OCI-LY7 (cell line): ENCODE measurements around the gene SLFN12L. TPM values are rescaled to one million over a fixed set of nuclear protein-coding genes. Genes with fewer than 3 reads are reported as not detected.
"Not testable (repeated sequence)": the region's sequence is repeated elsewhere in the genome, so short reads cannot be mapped to it uniquely, and the experiment has no call there.

Source experiments
- BruUV-seq: library from RNA; stranded (reverse); fragments of 400-500 nt; replicated peaks from 2 replicates; lab custom pipeline; 2021; lab: Mats Ljungman, UMichigan
- CTCF ChIA-PET: fragments of 300-600 bp; sonication (Branson Sonifier 250); formaldehyde crosslinking; loops from one replicate; lab custom pipeline; 2022; ENCODE audit warnings: antibody characterized with exemption; ENCODE audit not compliant: unreplicated experiment; lab: Charles Lee
- POLR2A ChIA-PET: fragments of 300-600 bp; sonication (Branson Sonifier 250); formaldehyde crosslinking; loops from one replicate; lab custom pipeline; 2022; ENCODE audit warnings: antibody characterized with exemption; lab: Charles Lee
- DNase-seq: peaks from one replicate; pipeline ENCODE4 v3.0.0-alpha.2; 2015; ENCODE audit warnings: low spot score
- H2AFZ ChIP-seq: fragments of 200-600 bp; sonication (generic), shearing (Covaris generic); 2 replicates; pipeline ENCODE4 v1.6.1; 2014; ENCODE audit warnings: mild to moderate bottlenecking, antibody characterized with exemption, low read length, moderate library complexity
- H3K27ac ChIP-seq: fragments of 200-600 bp; sonication (generic); 2 replicates; pipeline ENCODE4 v1.5.1; 2014; ENCODE audit warnings: mixed run types, low read depth, mild to moderate bottlenecking, moderate library complexity, low read length, inconsistent platforms; ENCODE audit not compliant: poor library complexity, severe bottlenecking
- H3K36me3 ChIP-seq: fragments of 200-600 bp; sonication (generic); 2 replicates; pipeline ENCODE4 v1.6.1; 2014; ENCODE audit warnings: mild to moderate bottlenecking, antibody characterized with exemption, low read length, moderate library complexity, mixed read lengths; ENCODE audit not compliant: insufficient read depth
- H3K4me1 ChIP-seq: fragments of 200-600 bp; sonication (generic); 2 replicates; pipeline ENCODE4 v1.5.1; 2014; ENCODE audit warnings: mild to moderate bottlenecking, low read length; ENCODE audit not compliant: insufficient read depth, poor library complexity, severe bottlenecking
- H3K4me2 ChIP-seq: fragments of 200-600 bp; sonication (generic); 2 replicates; pipeline ENCODE4 v1.6.1; 2014; ENCODE audit warnings: mild to moderate bottlenecking, low read length
- H3K4me3 ChIP-seq: fragments of 200-600 bp; sonication (generic); 2 replicates; pipeline ENCODE4 v1.5.1; 2014; ENCODE audit warnings: mild to moderate bottlenecking, low read depth, low read length; ENCODE audit not compliant: poor library complexity, severe bottlenecking
- H3K79me2 ChIP-seq: fragments of 200-600 bp; sonication (generic); 2 replicates; pipeline ENCODE4 v1.6.1; 2016; ENCODE audit warnings: low read depth, mild to moderate bottlenecking, low read length, moderate library complexity, mixed read lengths; ENCODE audit not compliant: insufficient read depth
- H3K9me2 ChIP-seq: fragments of 200-600 bp; sonication (generic); 2 replicates; pipeline ENCODE4 v1.6.1; 2016; ENCODE audit warnings: mild to moderate bottlenecking, low read length, mixed read lengths; ENCODE audit not compliant: insufficient read depth
- H3K9me3 ChIP-seq: fragments of 200-600 bp; sonication (generic); 2 replicates; pipeline ENCODE4 v1.6.1; 2014; ENCODE audit warnings: mild to moderate bottlenecking, mixed run types, low read length, mixed read lengths
- H4K20me1 ChIP-seq: fragments of 200-600 bp; sonication (generic); 2 replicates; pipeline ENCODE4 v1.6.1; 2014; ENCODE audit warnings: mild to moderate bottlenecking, antibody characterized with exemption, low read length, moderate library complexity, mixed read lengths; ENCODE audit not compliant: insufficient read depth
- EZH2phosphoT487 ChIP-seq: fragments of 200-600 bp; sonication (generic); IDR thresholded peaks from 2 replicates; pipeline ENCODE4 v1.6.1; 2018; ENCODE audit warnings: low read depth, borderline replicate concordance, mild to moderate bottlenecking, mixed run types, antibody characterized with exemption, low read length, moderate library complexity, mixed read lengths
- intact Hi-C: fragments of 100-400 bp; cut with micrococcal nuclease; formaldehyde crosslinking; loops from one replicate; pipeline ENCODE4 v1.10.0; 2022; ENCODE audit not compliant: unreplicated experiment
- total RNA-seq, 2 experiments: library from RNA; depleted of rRNA in 1 of 2; stranded (reverse); fragments of >200 nt in 1 of 2; shearing (Covaris generic) in 1 of 2; gene quantifications; 2 replicates each; pipeline ENCODE4 v1.2.3, GENCODE V29; 2014 to 2022
- TF ChIP-seq, protein P1 (sequence below): fragments of 200-600 bp; sonication (generic); conservative IDR thresholded peaks from 2 replicates; pipeline ENCODE4 v1.5.1; 2014; ENCODE audit warnings: mild to moderate bottlenecking, antibody characterized with exemption, low read length, moderate library complexity, mixed read lengths

Gene SLFN12L
- total RNA-seq, 2 experiments from 2014 or later = not detected

- ChIA-PET CTCF (no interaction called here), POLR2A (no interaction called here)
- Histone ChIP-seq H3K4me3 (no peak overlapping the region), H3K36me3 (no peaks in the 10 kb centered on the region), H3K9me3 (no peaks in the 10 kb centered on the region), H3K4me2 (no peak overlapping the region), H3K9me2 (no peaks in the 10 kb centered on the region), H2AFZ (no peak overlapping the region), H3K27ac (no peak overlapping the region), H3K79me2 (no peaks in the 10 kb centered on the region), H3K4me1 (no peaks in the 10 kb centered on the region), H4K20me1 (no peaks in the 10 kb centered on the region)
- intact Hi-C loops = no loop called here
- TF ChIP-seq, protein P1, sequence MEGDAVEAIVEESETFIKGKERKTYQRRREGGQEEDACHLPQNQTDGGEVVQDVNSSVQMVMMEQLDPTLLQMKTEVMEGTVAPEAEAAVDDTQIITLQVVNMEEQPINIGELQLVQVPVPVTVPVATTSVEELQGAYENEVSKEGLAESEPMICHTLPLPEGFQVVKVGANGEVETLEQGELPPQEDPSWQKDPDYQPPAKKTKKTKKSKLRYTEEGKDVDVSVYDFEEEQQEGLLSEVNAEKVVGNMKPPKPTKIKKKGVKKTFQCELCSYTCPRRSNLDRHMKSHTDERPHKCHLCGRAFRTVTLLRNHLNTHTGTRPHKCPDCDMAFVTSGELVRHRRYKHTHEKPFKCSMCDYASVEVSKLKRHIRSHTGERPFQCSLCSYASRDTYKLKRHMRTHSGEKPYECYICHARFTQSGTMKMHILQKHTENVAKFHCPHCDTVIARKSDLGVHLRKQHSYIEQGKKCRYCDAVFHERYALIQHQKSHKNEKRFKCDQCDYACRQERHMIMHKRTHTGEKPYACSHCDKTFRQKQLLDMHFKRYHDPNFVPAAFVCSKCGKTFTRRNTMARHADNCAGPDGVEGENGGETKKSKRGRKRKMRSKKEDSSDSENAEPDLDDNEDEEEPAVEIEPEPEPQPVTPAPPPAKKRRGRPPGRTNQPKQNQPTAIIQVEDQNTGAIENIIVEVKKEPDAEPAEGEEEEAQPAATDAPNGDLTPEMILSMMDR = no peak
- no peak for TF ChIP-seq EZH2phosphoT487
- DNase-seq = no peak
- no TSS peak for BruUV-seq
Observed at GRCh38 chr17:35519906-35520442, 17.5 kb downstream of the SLFN12L start.

DNA sequence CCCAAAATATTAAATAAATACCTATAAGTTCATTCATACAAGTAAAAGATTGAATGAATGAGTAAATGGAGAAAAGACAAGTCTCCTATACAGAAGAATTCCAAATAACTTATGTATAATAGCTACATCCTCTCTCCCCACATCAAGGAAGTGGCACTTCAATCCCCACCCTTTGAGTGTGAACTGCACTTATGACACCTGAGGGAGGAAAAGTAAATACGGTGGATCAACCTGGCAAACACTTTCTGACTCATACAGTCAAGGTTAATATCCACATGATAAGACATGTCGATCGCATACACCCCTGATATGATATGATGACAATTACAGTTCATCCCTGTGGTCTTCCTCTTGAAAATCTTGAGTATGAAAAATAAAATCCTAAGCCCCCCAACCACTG, 18.0 kb downstream of the SLFN12L start:
- no peaks in the 10 kb centered on the region for H4K20me1 ChIP-seq
- BruUV-seq = no TSS peak
- no peaks in the 10 kb centered on the region for H3K9me3 ChIP-seq
- TF ChIP-seq, protein P1 = no peak
- no peak for TF ChIP-seq EZH2phosphoT487
- H3K27ac ChIP-seq = no peak overlapping the region
- H3K4me2 ChIP-seq = no peak overlapping the region
- H3K36me3 ChIP-seq = no peaks in the 10 kb centered on the region
- intact Hi-C loops = no loop called here
- ChIA-PET POLR2A (no interaction called here), CTCF (no interaction called here)
- no peaks in the 10 kb centered on the region for H3K4me1 ChIP-seq
- no peak for DNase-seq
- H3K4me3 ChIP-seq = no peak overlapping the region
- no peaks in the 10 kb centered on the region for H3K9me2 ChIP-seq
- H2AFZ ChIP-seq = no peak overlapping the region
- H3K79me2 ChIP-seq = no peaks in the 10 kb centered on the region

DNA sequence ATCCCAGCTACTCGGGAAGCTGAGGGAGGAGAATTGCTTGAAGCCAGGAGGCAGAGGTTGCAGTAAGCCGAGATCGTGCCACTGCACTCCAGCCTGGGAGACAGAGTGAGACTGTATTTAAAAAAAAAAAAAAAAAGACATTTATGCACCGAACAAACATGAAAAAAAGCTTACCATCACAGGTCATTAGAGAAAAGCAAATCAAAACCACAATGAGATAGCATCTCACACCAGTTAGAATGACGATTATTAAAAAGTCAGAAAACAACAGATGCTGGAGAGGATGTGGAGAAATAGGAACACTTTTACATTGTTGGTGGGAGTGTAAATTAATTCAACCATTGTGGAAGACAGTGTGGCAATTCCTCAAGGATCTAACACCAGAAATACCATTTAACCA, 19.0 kb downstream of the SLFN12L start:
- H3K27ac ChIP-seq, H4K20me1 ChIP-seq, H3K4me2 ChIP-seq, intact Hi-C loops, H3K36me3 ChIP-seq, H3K4me1 ChIP-seq, CTCF ChIA-PET, H3K79me2 ChIP-seq, H3K9me2 ChIP-seq, POLR2A ChIA-PET, H2AFZ ChIP-seq, BruUV-seq, H3K4me3 ChIP-seq, H3K9me3 ChIP-seq, DNase-seq: not testable (repeated sequence)
